GM21825 (cell line): Measurements from ENCODE around the gene FARSA.
A peak's percentile ranks its signal among the peaks of the same experiment; 100 is the strongest.
"Not testable (repeated sequence)": the region's sequence is repeated elsewhere in the genome, so short reads cannot be mapped to it uniquely, and the experiment has no call there.

Experiments used
- ATAC-seq: cut with Tn5 transposase; IDR thresholded peaks from one replicate; pipeline ENCODE4 v1.9.1; 2021; ENCODE audit warnings: mild to moderate bottlenecking, moderate library complexity; ENCODE audit not compliant: unreplicated experiment

FARSA gene

DNA sequence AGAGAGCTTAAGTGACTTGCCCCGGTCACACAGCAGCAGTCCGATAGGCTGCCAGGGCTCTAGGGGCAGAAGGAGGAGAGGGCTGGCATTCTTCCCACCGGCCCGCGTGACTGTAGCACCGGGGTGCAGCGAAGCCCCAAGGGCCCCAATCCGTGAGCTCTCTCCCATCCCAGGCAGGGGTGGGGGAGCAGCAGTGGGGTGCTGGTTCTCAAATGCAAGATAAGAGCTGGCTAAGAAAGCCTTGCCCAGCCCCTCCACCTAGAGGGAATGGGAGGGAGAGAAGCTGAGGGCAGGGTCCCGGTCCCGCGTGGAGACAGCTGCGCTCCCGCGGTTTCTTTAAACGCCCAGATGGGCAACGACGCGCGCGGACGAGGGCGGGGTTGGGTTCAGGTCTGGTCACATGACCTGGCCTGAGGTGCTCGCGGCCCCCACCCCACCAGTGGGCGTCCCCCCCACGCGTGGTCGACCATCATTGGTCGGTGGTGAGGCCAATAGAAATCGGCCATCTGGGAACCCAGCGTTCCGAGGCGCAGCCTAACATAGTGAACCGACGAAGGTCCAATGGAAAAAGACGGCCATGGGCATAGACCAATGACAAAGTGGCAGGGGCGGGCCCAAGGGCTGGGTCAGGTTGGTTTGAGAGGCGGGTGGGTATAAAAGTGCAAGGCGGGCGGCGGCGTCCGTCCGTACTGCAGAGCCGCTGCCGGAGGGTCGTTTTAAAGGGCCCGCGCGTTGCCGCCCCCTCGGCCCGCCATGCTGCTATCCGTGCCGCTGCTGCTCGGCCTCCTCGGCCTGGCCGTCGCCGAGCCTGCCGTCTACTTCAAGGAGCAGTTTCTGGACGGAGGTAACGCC, 4.6 kb upstream of the FARSA start, which contains the start of gene CALR:
Gene CALR (plus strand): TSS at position 683 of the 852 bp plus-strand sequence. CDS start 71 bp downstream, at position 754.
- peak; percentile 80 for ATAC-seq

GRCh38 chr19:12937093-12937926, 3.8 kb upstream of the FARSA start:
- ATAC-seq, result no peak

DNA sequence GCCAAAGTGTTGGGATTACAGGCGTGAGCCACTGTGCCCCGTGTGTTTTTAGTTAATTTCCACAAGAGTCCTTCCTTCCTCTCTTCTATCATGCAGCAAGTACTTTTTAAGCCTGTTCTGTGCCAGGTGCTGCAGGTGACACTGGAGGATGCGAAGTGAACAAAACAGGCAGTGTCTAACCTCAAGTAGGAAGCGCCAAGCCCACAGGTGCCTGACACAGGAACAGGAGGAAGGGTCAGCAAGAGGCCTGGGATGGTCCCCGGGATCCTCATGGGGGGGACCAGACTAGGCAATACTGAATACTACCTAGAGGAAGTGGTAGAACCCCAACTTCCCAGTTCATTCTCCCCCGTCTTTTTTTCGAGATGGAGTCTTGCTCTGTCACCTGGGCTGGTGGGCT, 3.1 kb upstream of the FARSA start:
- ATAC-seq, result no peak

DNA sequence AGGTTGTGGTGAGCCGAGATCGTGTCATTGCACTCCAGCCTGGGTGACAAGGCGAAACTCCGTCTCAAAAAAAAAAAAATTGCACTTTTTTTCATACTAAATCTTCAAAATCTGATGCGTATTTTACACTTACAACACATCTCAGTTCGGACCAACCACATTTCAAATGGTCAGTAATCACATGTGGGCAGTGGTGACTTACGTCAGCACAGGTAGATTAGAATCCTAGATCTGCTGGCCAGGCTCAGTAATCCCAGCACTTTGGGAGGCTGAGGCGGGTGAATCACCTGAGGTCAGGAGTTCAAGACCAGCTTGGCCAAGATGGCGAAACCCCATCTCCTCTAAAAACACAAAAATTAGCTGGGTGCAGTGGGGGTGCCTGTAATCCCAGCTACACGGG, 1.6 kb upstream of the FARSA start:
- no peak for ATAC-seq

DNA sequence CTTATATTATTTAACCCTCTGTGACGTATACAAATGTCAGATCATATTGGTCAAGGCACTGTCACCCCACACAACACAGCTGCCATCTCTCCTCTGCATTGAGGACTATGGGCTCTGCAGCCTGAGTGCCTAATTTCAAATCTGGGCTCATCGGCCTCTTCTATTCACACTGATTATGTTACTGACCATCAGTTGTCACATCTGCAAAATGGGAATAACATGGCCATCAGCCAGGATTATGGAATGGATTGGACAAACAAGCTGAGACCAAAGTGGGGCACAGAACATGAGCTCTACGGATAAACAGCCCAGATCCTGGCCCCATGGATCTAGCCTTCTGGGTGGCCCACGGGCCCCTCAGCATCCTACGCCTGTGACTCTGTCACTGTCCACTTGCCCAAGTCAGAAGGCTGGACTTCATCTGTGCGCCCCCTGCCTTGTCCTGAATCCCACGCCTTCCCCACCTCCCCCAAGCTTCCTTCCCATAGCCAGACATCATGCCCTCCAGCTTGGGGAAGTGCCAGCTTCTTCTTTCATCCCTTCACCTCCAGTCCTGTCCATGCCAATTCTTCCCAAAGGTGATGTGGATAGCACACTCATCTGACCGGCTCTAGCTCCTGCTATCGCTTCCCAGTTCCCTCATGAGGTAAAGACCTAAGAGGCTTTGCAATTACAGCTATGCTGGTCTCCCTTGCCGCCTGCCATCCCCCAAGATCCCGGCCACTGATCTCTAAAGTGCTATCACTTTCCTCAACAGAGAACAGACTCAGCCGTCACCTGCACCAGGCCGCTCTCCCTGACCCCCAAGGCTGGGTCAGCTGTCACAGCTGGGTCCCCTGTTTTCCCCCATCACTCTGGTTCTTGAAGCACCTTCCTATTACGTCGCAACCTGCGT, 872 bp downstream of the FARSA start:
- ATAC-seq, result no peak

- no peak for ATAC-seq
Observed at GRCh38 chr19:12930002-12930645, 3.4 kb downstream of the FARSA start.

- no peak for ATAC-seq
Observed at GRCh38 chr19:12924621-12925310, 8.7 kb downstream of the FARSA start.

DNA sequence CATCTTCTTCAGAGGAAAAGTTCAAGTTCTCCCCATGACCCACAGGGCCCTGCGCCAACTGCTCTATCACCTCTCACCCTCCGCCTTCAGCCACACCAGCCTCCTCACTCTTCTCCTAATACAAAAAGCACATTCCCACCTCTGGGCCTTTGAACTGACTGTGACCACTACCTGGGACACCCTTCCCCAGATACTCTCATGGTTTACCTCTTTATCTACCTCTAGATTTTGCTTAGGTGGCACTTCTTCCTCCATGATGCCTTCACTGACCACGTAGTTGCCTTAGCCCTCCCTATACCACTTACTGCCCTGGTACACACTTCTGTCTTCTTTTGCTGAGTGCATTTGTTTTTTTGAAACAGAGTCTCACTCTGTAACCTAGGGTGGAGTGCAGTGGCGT, 10.6 kb downstream of the FARSA start:
- no peak for ATAC-seq

- no peak for ATAC-seq
Observed at GRCh38 chr19:12921047-12921446, 12.5 kb downstream of the FARSA start.

GRCh38 chr19:12918253-12918652, 15.3 kb downstream of the FARSA start:
- ATAC-seq, result no peak

DNA sequence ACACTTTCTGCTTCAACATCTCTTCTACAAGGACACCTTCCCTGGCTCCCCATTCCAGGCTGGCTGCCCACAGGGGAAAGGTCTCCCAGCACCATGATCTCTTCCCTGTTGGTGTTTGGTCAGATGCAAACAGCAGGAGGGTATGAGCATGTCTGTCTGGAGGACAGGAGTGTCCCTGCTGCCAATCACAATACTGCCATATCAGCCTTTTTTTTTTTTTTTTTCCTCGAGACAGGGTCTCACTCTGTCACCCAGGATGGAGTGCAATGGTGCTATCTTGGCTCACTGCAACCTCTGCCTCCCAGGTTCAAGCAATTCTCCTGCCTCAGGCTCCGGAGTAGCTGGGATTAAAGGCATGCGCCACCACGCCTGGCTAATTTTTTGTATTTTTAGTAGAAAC, 17.7 kb downstream of the FARSA start:
- not testable (repeated sequence) for ATAC-seq

- ATAC-seq, result no peak
Observed at GRCh38 chr19:12913851-12914690, 19.4 kb downstream of the FARSA start.

GRCh38 chr19:12913011-12913561, 20.4 kb downstream of the FARSA start:
- ATAC-seq, result no peak

GRCh38 chr19:12912571-12912970, 20.9 kb downstream of the FARSA start:
- ATAC-seq, result no peak

- no peak for ATAC-seq
Observed at GRCh38 chr19:12907166-12907565, 26.3 kb downstream of the FARSA start.

DNA sequence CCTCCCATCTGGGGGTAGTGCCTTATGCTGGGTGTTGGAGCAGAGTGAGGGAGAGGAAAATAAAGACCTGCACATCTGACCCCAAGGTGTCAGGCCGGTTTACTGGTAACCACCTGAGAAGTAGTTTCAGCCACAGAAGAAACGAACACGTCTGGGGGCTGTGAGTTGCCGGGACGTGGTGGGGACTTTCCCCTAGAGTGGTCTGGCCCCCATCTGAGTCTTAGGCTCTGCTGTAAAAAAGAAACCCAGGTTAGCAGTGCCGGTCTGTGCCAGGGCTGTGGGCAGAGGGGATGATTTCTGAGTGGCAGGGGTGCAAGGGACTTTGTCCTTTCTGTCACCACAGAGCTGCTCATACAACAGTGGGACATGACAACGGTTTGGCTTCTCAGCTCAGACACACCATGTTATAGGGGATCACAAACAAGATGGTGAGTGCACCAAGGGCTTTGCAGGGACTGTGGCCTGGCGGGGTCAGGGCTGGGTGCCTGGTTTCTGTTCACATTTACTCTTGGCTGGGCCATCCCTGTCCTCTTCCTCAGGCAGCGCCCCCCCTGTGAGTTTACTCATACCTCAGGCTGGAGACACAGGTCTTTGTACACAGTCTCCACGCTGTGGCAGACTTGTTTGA, 33.5 kb downstream of the FARSA start:
- peak; percentile 61 for ATAC-seq

DNA sequence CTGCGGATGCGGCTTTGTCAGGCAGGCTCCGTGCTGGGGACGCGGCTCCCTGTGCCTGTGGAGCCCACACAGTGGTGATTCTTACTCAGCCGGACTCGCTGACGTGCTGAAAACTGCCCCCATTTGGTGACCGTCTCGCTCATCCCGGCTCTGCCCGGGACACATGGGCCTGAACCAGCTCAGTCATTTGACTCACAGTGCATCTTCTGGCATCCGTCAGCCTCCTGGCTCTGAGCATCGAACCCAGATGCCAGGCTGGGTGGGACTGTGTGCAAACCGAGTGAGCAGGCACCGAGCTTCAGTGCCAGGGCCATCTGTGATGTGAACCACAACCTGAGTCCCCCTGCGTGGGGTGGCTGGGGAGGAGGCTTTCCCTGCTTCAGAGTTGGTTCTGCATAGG, 37.1 kb downstream of the FARSA start:
- ATAC-seq, result no peak

DNA sequence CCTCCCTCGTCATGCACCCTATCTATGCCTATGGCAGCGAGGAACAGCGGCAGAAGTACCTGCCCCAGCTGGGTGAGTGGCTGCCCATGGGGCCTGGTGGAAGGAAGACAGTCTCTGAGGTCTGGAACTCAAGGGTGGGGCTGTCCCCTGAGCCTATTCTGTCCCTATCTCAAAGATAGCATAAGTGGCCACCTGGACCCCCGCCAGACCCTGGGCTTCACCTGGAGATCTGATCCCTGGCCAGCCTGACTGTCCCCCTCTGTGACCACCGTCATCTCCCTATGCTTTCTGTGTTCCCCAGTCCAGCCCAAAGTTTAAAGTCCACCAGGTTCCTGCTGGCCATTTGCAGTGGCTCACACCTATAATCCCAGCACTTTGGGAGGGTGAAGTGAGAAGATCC, 39.9 kb downstream of the FARSA start:
- no peak for ATAC-seq
